GM19238 (cell line): ENCODE data around the gene OR2T11.
"Not testable (repeated sequence)": the region's sequence is repeated elsewhere in the genome, so short reads cannot be mapped to it uniquely, and the experiment has no call there.

Source experiments
- DNase-seq: peaks from one replicate; pipeline ENCODE4 v3.0.0; 2011; ENCODE audit warnings: low spot score; ENCODE audit not compliant: insufficient read length

OR2T11 gene, protein sequence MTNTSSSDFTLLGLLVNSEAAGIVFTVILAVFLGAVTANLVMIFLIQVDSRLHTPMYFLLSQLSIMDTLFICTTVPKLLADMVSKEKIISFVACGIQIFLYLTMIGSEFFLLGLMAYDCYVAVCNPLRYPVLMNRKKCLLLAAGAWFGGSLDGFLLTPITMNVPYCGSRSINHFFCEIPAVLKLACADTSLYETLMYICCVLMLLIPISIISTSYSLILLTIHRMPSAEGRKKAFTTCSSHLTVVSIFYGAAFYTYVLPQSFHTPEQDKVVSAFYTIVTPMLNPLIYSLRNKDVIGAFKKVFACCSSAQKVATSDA

DNA sequence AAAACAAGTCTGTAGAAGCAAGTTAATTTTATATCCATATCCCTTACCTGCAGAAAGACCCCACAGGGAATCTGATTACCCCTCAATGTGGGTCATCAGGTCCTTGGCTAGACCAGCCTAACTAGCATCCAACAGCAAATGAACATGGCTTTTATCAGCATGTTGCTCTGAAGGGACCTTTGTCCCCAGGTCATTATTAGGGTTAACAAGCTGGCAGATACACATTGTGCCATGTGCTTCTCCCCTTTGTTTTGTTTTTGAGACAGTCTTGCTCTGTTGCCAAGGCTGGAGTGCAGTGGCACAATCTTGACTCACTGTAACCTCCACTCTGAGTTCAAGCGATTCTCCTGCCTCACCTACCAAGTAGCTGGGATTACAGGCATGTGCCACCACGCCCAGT is at the start of gene OR2T11:
Gene OR2T11, minus strand, starts transcription at position 101 of the 400 bp plus-strand sequence. CDS start 7,963 bp downstream, outside the sequence.
- not testable (repeated sequence) for DNase-seq

DNA sequence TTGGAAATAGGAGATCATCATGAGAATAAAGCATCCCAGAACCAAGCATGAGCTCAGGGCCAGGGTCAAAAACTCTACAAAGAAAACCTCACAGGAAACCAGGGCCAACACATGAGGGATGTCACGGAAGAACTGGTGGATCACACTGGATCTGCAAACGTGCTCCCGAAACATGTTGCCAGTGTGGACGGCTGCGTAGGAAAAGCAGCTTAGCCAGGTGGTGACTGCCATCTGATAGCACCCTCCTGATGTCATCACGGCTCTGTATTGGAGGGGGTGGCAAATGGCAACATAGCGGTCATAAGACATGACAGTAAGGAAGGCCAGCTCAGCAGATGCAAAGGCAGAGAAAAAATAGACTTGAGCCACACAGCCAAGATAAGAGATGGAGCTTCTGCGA is 46.8 kb upstream of the OR2T11 start:
- DNase-seq: no peak

DNA sequence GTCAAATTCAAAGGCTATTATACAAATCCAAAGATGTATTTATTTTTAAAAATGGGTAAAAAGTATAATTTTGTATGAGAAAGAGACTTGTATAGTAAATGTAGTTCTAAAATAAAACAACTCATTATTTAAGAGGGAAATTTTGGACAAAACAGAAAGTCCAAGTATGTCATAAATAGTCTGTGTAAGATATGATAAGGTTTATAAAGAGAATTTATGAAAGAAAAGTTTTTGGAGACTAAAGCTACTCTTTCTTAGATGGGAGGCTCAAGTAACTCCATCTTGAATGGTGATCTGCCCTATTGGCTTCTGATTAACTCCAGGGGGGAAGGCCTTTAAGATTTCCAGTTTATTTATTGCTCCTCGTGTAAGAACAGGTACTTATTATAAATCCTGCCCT is 35.1 kb upstream of the OR2T11 start:
- no peak for DNase-seq

DNA sequence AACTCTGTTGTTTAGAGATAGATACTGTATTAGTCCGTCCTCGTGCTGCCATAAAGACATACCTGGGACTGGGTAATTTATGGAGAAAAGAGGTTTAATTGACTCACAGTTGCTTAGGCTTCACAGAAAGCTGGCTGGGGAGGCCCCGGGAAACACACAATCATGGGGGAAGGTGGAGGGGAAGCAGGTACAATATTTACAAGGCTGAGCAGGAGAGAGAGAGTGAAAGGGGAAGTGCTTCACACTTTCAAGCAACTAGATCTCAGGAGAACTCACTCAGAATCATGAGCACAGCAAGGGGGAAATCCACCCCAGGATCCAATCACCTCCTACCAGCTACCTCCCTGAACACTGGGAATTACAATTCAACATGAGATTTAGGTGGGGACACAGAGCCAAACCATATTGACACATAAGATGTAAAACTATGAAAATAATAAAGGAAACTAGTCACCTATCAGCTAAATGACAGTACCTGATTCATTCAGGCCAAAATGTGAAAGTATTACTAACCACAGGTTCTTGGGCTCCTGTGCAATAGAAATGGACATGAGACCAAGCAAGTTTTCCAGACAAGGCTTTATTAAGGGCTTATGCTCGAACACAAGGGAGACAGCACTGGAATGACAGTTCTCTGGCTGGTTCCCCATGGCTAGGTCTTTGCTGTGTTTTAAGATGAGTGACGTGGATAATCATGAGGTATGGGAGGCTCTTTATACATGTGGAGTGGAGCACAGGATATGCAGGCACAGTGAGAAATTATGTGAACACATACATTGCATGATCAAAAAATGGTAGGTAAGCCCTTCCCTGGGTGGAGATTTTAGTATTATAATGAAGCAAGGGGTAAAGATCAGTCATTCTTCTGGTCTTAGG is 28.8 kb upstream of the OR2T11 start:
- not testable (repeated sequence) for DNase-seq

DNA sequence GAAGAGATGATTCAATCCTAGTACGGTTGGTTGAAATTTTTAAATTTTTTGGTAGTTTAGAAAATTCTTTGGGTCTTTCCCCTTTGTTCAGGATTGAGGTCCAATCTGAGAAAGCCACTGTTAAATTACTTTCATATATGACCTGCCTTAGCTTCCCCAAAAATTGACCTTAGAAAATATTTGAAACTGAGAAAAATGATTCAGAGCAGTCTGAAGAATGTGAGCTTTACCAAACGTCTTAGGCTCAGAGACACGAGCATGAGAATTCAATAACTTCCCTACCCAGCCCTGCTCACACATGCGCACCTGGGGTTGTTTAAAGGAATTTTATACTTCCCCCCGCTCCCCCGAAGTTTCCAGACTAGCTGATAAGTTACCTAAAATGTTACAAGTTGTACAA is 21.9 kb upstream of the OR2T11 start:
- DNase-seq: not testable (repeated sequence)

DNA sequence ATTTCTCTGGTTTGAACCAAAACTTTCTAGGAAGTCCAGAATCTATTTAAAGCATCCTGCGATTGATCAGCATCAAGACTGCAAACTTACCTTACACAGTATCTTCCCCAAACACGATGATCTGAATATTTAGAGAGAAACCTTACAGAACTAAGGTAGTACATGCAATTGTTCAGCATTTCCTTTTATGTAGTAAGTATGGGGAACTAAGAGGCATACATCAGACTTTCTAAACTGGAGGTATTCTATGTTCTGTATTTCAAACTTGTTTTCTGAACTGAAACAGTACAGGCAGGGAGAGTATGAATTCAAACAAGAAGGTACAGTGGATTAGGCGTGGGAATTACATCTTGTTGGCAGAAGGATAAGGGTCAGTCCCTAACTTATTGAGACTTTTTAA is 20.5 kb upstream of the OR2T11 start, which contains the start of gene OR2T27:
Gene OR2T27, minus strand, starts transcription at position 175 of the 400 bp plus-strand sequence. CDS start 4,644 bp downstream, outside the sequence.
- DNase-seq: not testable (repeated sequence)

DNA sequence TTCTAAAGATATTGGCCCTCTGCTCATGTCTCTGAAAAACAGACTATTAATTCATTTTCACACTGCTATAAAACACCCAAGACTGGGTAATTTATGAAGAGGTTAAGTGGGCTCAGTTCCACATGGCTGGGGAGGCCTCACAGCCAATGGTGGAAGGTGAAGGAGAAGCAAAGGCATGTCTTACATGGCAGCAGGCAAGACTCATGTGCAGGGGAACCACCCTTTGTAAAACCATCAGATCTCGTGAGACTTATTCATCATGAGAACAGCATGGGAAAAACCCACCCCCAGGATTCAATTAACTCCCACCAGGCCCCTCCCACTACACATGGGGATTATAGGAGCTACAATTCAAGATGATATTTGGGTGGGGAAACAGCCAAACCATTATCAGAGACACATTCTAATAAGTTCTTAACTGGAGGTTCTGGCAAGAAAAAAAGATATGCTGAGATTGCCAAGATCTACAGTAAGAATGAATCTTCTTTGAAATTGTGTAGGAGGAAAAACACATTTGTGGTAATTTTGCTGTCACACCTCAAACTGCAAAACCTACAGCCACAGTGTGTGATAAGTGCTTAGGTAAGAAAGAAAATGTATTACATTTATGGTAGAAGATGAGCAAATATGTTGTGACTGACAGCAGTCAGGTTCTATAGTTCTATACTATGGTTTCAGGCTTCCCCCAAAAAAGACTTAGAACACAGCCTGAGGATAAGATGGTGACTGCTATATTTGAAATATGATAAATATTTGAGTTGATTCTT is 14.1 kb upstream of the OR2T11 start:
- not testable (repeated sequence) for DNase-seq

DNA sequence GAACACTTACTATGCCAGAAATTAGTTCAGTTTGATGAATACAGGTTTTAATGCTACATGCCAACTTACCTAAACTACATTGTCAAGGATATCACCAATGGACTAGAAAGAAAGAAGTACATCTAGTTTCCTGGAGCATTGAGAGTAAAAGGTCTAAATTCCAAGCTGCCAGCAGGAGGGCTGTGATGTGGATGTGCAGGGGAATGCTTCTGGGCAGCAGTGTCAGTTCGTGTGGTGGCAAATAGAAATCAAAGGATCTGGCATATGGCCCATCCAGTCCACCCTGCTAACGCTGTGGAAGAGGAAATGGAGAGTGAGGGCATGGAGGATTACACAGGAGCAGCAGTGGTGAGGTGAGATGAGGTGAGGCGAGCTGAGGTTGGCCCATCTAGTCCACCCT is 10.3 kb upstream of the OR2T11 start, which contains the start of gene OR2T35:
Gene OR2T35, minus strand, starts transcription at position 101 of the 400 bp plus-strand sequence. CDS start 6,020 bp downstream, outside the sequence.
- DNase-seq: not testable (repeated sequence)

DNA sequence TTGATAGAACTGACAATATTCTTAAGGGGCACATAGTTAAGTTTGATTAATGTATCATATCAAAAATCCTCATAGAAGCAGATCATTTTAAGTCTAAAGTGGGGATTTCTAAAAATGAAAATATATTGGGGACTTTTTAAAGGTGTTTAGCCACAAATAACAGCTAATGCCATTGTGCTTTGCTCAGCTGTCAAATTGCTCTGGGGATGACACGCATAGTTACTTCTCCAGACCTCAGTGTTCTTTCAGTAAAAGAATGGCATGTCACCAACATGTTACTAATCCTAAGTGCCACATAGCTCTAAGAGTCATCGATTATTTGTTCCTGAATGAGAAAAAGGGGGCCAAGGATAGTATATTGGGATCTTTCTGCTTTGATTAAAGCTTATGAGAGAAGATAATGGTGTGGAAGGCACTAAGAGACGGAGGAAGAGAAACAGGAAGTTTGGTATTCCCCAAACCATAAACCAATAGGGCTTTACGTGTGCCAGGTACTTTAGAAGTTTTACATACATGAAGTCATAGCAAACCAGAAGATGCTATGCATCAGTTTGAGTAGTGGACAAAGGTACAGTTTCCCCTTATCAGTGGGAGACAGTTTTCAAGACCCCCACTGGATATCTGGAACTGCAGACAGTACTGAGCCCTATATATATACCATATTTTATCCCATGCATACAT is 8.2 kb upstream of the OR2T11 start:
- DNase-seq: not testable (repeated sequence)

DNA sequence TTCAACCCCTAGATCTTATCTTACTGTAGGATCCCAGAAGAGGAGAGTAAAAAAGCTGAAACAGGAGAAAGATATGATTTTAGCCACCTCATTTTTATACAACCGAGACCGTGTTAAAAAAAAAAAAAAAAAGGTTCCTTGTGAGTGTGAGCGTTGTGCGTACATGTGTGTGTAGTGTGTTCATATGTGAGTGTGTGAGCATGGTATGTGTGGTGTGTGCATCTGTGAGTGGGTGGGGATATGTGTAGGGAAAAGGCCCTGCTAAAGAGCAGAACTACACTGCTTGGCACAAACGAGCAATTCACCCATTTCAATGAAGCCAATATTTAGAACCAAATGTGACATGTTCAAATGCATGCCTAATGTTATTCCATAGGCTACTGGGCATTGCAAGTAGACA is 6.7 kb upstream of the OR2T11 start:
- DNase-seq: not testable (repeated sequence)

DNA sequence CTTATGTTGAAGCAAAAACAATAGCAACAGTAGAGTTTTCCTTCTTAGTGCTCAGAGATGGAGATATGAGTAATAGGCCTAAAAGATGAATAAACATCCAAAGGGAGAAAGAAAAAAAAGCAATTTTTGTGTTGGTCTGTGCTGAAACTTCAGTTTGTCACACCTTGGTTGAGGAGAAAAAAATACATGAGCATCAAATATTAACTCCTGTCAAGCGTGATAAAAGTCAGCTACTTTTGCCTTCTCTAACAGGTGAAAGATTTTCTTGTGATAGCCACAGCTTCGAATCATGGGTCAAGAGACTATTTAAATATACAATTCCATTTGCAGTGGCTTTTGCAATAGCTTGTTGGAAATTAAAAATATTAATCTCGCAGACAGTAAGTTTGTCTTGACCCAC is 6.0 kb upstream of the OR2T11 start:
- DNase-seq: not testable (repeated sequence)

DNA sequence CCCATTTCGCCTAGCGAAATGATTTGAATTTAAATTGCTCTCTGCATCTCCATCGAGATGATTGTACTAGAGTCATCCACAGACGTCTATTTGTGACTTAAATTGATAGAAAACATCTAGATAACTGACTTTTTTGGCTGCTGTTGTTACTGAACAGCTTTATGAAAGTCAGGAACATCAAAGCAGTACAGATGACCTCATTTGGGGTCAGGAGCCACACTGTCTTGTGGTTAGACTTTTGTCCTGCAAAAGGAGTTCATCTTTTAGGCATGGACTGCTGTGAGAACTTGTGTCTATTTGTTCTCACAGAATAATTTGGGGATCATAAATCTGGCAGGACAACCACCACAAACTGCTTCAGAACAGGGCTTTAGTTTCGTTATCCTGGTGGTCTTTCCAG is 4.8 kb upstream of the OR2T11 start:
- not testable (repeated sequence) for DNase-seq

DNA sequence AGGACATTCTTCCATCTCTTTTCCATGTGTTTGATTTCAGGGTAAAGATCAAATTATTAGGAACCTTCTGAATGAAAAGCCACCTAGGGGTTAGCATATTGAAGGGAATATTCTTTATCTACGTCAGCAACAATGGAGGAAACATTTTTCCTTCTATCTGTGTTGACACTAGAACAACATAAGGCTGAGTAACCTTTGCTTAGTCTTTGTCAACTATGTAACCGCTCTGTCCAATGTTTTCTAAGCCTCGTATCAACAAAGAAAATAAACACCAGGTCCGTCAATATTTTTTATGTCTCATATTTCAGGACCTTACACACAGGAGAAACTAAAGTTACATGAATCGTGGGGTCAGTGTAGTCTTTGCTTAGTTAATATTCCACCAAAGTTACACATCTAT is 1.7 kb upstream of the OR2T11 start:
- not testable (repeated sequence) for DNase-seq

DNA sequence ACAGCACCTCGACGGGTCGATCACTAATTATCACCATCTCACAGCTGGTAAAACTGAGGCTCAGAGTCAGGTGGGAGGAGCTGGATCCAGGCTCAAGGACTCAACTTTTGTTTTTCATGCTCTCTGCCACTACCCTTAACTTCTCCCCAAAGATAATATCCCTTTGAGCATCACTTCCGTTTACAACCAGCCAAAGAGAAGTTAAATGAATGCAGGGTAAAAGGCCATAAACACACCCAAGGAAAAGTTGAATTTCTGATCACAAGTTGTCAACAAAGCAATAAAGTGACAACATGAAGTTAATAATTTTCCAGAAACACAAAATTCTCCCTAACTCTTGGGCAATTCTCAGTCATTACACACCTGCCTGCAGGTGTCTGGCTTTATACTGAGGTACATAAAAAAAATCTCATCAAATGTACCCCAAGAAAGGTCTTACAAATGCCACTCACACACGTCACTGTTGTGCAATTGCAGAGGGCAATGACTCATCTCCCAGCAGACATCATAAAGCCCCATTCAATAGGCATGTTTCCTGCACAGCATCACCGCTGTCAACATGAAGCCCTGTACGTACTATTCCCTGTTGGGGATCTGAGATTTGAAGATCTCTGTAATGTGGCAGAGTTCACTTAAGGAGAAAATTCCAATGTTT is 3.4 kb downstream of the OR2T11 start:
- DNase-seq: no peak

DNA sequence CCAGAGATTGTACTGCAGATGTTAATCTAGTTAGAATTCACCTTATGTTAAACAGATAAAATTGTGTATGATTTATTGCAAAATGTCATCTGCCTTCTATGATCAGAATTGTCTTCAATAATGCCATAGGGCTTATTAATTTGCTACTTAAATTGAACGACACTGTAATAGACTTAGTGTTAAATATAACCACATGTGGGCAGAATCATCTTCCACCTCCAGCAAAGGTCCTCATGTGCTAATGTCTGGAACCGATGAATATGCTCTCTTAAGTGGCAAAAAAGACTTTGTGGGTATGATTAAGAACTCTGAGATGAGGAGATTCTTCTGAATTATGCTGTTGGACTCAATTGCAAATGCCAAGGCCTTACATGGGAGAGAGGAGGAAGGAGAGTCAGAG is 4.3 kb downstream of the OR2T11 start:
- no peak for DNase-seq

DNA sequence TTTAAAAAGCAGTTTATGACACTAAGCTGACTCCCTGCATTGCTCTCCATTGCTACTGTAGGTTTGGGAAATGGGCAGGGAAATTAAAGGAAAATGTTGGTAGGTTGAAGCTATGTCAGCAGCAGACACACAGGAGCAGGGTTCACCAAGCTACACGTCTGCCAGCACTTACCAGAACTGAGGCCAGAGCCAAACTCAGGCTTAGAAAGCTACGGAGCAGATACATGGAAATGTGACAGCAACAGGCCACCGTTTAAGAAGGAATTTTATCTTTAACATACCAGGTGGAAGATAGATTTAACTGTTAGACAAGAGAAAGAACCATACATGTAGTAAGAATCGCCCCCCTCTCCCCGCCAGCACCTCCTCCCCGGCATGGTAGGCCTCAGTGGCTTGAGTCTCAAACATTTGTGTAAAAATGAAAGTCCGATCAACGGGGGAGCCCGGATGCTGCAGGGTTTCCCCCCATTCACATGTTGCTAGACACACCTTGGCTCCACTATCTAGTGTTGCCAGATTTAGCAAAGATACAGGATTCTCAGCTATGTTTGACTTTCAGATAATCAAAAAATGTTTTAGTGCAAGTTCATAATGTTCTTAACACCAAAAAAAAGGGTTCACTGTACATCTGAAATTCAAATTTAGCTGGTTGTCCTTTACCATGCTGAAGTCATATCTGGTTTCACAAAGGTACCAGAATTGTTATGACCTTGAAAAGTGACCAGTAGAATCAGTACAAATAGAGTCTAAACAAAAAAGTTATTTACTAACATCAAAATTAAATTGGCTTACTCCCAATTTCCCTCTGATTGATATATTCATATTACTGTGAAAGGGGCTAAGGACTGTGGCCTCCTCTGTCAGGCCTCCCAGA is 6.7 kb downstream of the OR2T11 start:
- DNase-seq: peak; percentile 32

DNA sequence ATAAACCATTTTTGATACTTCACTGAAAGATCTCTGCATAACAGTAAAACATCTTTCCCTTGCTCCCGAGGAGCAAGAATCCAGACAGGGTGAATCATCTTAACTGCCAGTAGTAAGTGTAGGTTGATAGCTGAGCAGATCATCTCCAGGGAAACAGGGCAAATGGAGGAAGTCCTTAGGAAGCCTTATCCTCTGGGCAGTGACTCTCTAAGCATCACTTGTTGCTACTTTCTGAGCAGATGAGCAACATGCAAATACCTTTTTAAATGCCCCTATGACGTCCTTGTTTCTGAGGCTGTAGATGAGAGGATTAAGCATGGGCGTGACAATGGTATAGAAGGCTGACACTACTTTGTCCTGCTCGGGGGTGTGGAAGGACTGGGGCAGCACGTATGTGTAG is 8.9 kb downstream of the OR2T11 start:
- DNase-seq: no peak

DNA sequence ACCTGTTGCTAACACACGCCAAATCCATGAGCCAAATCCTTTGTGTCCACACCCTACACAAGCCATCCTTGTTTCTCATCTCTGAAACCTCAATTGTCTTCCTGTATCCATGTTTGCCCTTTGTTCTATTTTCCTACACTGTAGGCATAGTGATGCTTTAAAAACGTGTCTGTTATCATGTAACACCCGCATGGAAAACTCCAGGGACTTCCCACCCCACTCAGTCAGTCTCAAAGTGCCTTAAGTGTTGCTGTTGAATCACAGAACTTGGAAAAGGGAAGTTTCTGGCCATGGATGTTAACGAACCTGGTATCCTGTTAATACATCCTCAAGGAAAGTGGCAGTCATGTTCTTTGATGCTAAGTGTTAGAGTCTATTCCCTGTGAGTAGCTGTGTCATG is 9.7 kb downstream of the OR2T11 start:
- DNase-seq: no peak

DNA sequence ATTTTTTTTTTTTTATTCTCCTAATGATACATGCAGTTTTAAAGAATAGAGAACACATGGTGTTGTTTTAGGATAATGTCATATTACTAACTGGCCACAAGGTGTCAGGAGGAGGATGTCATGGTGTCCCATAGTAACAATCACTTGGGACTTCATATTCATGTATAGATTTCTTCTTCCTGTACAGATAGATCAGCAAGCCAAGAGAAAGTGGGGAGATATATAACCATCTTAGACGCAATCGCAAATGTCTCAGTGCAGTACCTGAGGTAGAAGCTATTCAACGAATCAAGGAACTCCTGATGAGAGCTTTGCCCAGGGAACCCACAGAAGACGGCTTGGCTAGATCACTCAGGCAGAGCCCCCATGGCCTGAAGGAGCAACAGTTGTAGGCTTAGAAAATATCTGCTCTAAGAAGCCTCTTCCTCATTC is 12.3 kb downstream of the OR2T11 start:
- peak; percentile 35 for DNase-seq
